HG03571 (cell line): ENCODE data around the gene ANO9.

Experiments
- ATAC-seq: cut with Tn5 transposase; IDR thresholded peaks from one replicate; pipeline ENCODE4 v1.9.1; 2021; ENCODE audit not compliant: unreplicated experiment

ANO9 gene

GRCh38 chr11:372809-373715 lies 68.7 kb downstream of the ANO9 start:
- ATAC-seq: no peak

GRCh38 chr11:371716-372590 lies 69.9 kb downstream of the ANO9 start:
- ATAC-seq: no peak

- ATAC-seq: no peak
Measured at GRCh38 chr11:371051-371450, 70.8 kb downstream of the ANO9 start.

- no peak for ATAC-seq
Measured at GRCh38 chr11:370070-370941, 71.5 kb downstream of the ANO9 start.

- ATAC-seq: no peak
Measured at GRCh38 chr11:369336-370018, 72.3 kb downstream of the ANO9 start, which contains the start of gene B4GALNT4. TSS of gene B4GALNT4 (plus strand) at chr11:369499. CDS start at chr11:369804, 305 bp downstream.

- no peak for ATAC-seq
Measured at GRCh38 chr11:368414-369335, 73.1 kb downstream of the ANO9 start.

- no peak for ATAC-seq
Measured at GRCh38 chr11:367956-368413, 73.8 kb downstream of the ANO9 start.
